Activated T-helper 1 cell treated with Interleukin-2 at 50 U/mL for 16 hours (primary cell): ENCODE results near the gene MBD6.
"Not testable (repeated sequence)": the region's sequence is repeated elsewhere in the genome, so short reads cannot be mapped to it uniquely, and the experiment has no call there.

Experiments
- DNase-seq: peaks from one replicate; pipeline ENCODE4 v3.0.0-alpha.2; 2020; ENCODE audit warnings: low read depth

Gene MBD6

GRCh38 chr12:57489157-57489641, 33.4 kb upstream of the MBD6 start:
- DNase-seq: no peak

GRCh38 chr12:57490126-57490525, 32.5 kb upstream of the MBD6 start:
- DNase-seq: no peak

- DNase-seq: no peak
Measured at GRCh38 chr12:57491393-57492280, 31.0 kb upstream of the MBD6 start.

- not testable (repeated sequence) for DNase-seq
Measured at GRCh38 chr12:57495051-57495701, 27.4 kb upstream of the MBD6 start.

GRCh38 chr12:57496822-57497221, 25.8 kb upstream of the MBD6 start:
- DNase-seq: no peak

GRCh38 chr12:57497223-57498131, 25.1 kb upstream of the MBD6 start:
- DNase-seq: no peak

- DNase-seq: no peak
Measured at GRCh38 chr12:57498132-57498502, 24.5 kb upstream of the MBD6 start.

- DNase-seq: no peak
Measured at GRCh38 chr12:57498571-57498970, 24.1 kb upstream of the MBD6 start.

GRCh38 chr12:57500213-57500612, 22.4 kb upstream of the MBD6 start:
- DNase-seq: no peak

- not testable (repeated sequence) for DNase-seq
Measured at GRCh38 chr12:57502311-57502969, 20.2 kb upstream of the MBD6 start.

- not testable (repeated sequence) for DNase-seq
Measured at GRCh38 chr12:57506541-57506940, 16.1 kb upstream of the MBD6 start.

- DNase-seq: not testable (repeated sequence)
Measured at GRCh38 chr12:57507796-57508195, 14.8 kb upstream of the MBD6 start.

- DNase-seq: no peak
Measured at GRCh38 chr12:57511161-57511560, 11.5 kb upstream of the MBD6 start.

GRCh38 chr12:57511588-57512325, 10.9 kb upstream of the MBD6 start:
- no peak for DNase-seq

GRCh38 chr12:57512665-57513064, 10.0 kb upstream of the MBD6 start:
- no peak for DNase-seq

GRCh38 chr12:57513266-57513665, 9.4 kb upstream of the MBD6 start:
- no peak for DNase-seq

- DNase-seq: not testable (repeated sequence)
Measured at GRCh38 chr12:57513677-57514076, 8.9 kb upstream of the MBD6 start.

- not testable (repeated sequence) for DNase-seq
Measured at GRCh38 chr12:57514246-57514645, 8.4 kb upstream of the MBD6 start.

- no peak for DNase-seq
Measured at GRCh38 chr12:57514720-57515407, 7.8 kb upstream of the MBD6 start.

- no peak for DNase-seq
Measured at GRCh38 chr12:57515408-57515933, 7.2 kb upstream of the MBD6 start.
